B cell (primary cell): Measurements from ENCODE around the gene TBX2. TPM values are rescaled to one million over a fixed set of nuclear protein-coding genes. Genes with fewer than 3 reads are reported as not detected.
"Not testable (repeated sequence)": the region's sequence is repeated elsewhere in the genome, so short reads cannot be mapped to it uniquely, and the experiment has no call there.

Experiments used
- ATAC-seq: fragments of 200-7000 bp; cut with Tn5 transposase; one replicate; pipeline ENCODE4 v1.10.0; 2021; ENCODE audit warnings: low read depth, mild to moderate bottlenecking, moderate number of reproducible peaks, moderate library complexity
- CTCF ChIA-PET: fragments of 350-600 bp; sonication (Branson Sonifier 250); formaldehyde crosslinking; loops from one replicate; lab custom pipeline; 2021; ENCODE audit warnings: antibody characterized with exemption, inconsistent platforms; lab: Charles Lee
- POLR2A ChIA-PET: fragments of 350-600 bp; sonication (Branson Sonifier 250); formaldehyde crosslinking; loops from one replicate; lab custom pipeline; 2021; ENCODE audit warnings: antibody characterized with exemption; lab: Charles Lee
- DNase-seq: peaks from one replicate; pipeline ENCODE4 v3.0.0; 2013
- H2AFZ ChIP-seq: 2 replicates; pipeline ENCODE4 v1.6.1; 2012; ENCODE audit warnings: mild to moderate bottlenecking, low read depth, low read length; ENCODE audit not compliant: insufficient read depth, poor library complexity, severe bottlenecking
- H3K27ac ChIP-seq, 2 donors: 1 replicate in 1 of 2; 2 replicates in 1 of 2; pipeline ENCODE4 v1.5.1; 2012 to 2013; ENCODE audit warnings: low read length in 2 of 2, mild to moderate bottlenecking in 2 of 2, moderate library complexity in 1 of 2
- H3K27me3 ChIP-seq, 4 experiments: fragments of 200-600 bp in 1 of 4; sonication (generic) in 1 of 4; replicated peaks in 1 of 4; 1 replicate in 2 of 4; 2 replicates in 2 of 4; pipeline versions ENCODE4 v1.6.1 to v1.7.0; 2013 to 2016; ENCODE audit warnings: low read length in 3 of 4, mild to moderate bottlenecking in 2 of 4, mixed read lengths in 1 of 4, moderate library complexity in 1 of 4; ENCODE audit not compliant: insufficient read depth in 4 of 4, control insufficient read depth in 3 of 4; ENCODE audit errors: control extremely low read depth in 1 of 4
- H3K36me3 ChIP-seq, 2 experiments: replicated peaks in 1 of 2; 1 replicate in 1 of 2; 2 replicates in 1 of 2; pipeline versions ENCODE4 v1.6.1 to v1.7.1; 2013; ENCODE audit warnings: low read length in 1 of 2; ENCODE audit not compliant: insufficient read depth in 2 of 2, control insufficient read depth in 1 of 2; ENCODE audit errors: control extremely low read depth in 1 of 2, extremely low read depth in 1 of 2
- H3K4me1 ChIP-seq, 2 donors: fragments of 200-600 bp in 1 of 2; sonication (generic) in 1 of 2; 1 replicate in 1 of 2; 2 replicates in 1 of 2; pipeline versions ENCODE4 v1.5.1 to v1.6.1; 2013 to 2017; ENCODE audit warnings: low read length in 2 of 2; ENCODE audit not compliant: control insufficient read depth in 2 of 2, insufficient read depth in 2 of 2
- H3K4me2 ChIP-seq: replicated peaks from 2 replicates; pipeline ENCODE3; 2012; ENCODE audit warnings: mild to moderate bottlenecking, low read depth, low read length; ENCODE audit not compliant: poor library complexity, severe bottlenecking
- H3K4me3 ChIP-seq, 5 experiments: fragments of 200-600 bp in 1 of 5; sonication (generic) in 1 of 5; 1 replicate in 3 of 5; 2 replicates in 2 of 5; pipeline versions ENCODE4 v1.5.1 to v1.7.0; 2011 to 2016; ENCODE audit warnings: low read length in 4 of 5, mild to moderate bottlenecking in 4 of 5, low read depth in 2 of 5, control low read depth in 1 of 5, moderate library complexity in 1 of 5; ENCODE audit not compliant: insufficient read depth in 1 of 5; ENCODE audit errors: control extremely low read depth in 1 of 5, extremely low read depth in 1 of 5
- H3K79me2 ChIP-seq: fragments of 200-600 bp; sonication (generic); one replicate; pipeline ENCODE4 v1.6.0; 2016; ENCODE audit warnings: low read length; ENCODE audit not compliant: control insufficient read depth, insufficient read depth
- H3K9ac ChIP-seq: fragments of 200-600 bp; sonication (generic); 2 replicates; pipeline ENCODE4 v1.6.1; 2017; ENCODE audit warnings: mild to moderate bottlenecking, low read length, moderate library complexity
- H3K9me3 ChIP-seq, 3 donors: one replicate each; pipeline versions ENCODE4 v1.6.1 to v1.7.1; 2013; ENCODE audit warnings: low read length in 2 of 3; ENCODE audit not compliant: control insufficient read depth in 2 of 3, insufficient read depth in 1 of 3; ENCODE audit errors: control extremely low read depth in 1 of 3
- H4K20me1 ChIP-seq: 2 replicates; pipeline ENCODE4 v1.6.0; 2012; ENCODE audit warnings: mild to moderate bottlenecking, low read length; ENCODE audit not compliant: insufficient read depth, control insufficient read depth, poor library complexity, severe bottlenecking
- H3K27ac Mint-ChIP-seq: one replicate; pipeline ENCODE4 v1.8.0; 2021; ENCODE audit warnings: mixed read lengths
- H3K27me3 Mint-ChIP-seq: one replicate; pipeline ENCODE4 v1.8.0; 2021; ENCODE audit warnings: mixed read lengths
- H3K4me1 Mint-ChIP-seq: one replicate; pipeline ENCODE4 v1.8.0; 2021; ENCODE audit warnings: mixed read lengths
- H3K4me3 Mint-ChIP-seq: one replicate; pipeline ENCODE4 v1.8.0; 2021; ENCODE audit warnings: mixed read lengths
- H3K9me3 Mint-ChIP-seq: one replicate; pipeline ENCODE4 v1.8.0; 2022; ENCODE audit warnings: mixed read lengths; ENCODE audit not compliant: insufficient read depth
- CTCF ChIP-seq: fragments of 200-600 bp; IDR thresholded peaks from one replicate; pipeline ENCODE4 v1.8.0; 2022; ENCODE audit warnings: antibody characterized with exemption, mild to moderate bottlenecking
- EZH2 ChIP-seq: IDR thresholded peaks from 2 replicates; pipeline ENCODE4 v1.6.1; 2012; ENCODE audit warnings: borderline replicate concordance, low read depth, mild to moderate bottlenecking, moderate library complexity, low read length; ENCODE audit not compliant: insufficient read depth, poor library complexity, severe bottlenecking
- WGBS: methylation state at CpG from one replicate; pipeline ENCODE4 v1.1.5; 2013; ENCODE audit warnings: missing lambda C conversion rate; ENCODE audit not compliant: insufficient coverage; 5-methylcytosine and 5-hydroxymethylcytosine counted together
- intact Hi-C: fragments of 100-400 bp; cut with micrococcal nuclease; formaldehyde crosslinking; loops from one replicate; pipeline ENCODE4 v1.10.0; 2022
- polyA plus RNA-seq: library from polyadenylated mRNA; depleted of rRNA; stranded (reverse); fragments of >200 nt; gene quantifications from 2 replicates; pipeline ENCODE4 v1.2.3, GENCODE V29; 2012
- total RNA-seq, 2 donors: library from RNA; stranded (reverse); fragments of 120-200 nt in 1 of 2; gene quantifications; 1 replicate in 1 of 2; 2 replicates in 1 of 2; pipeline versions ENCODE4 v1.2.3 to v1.2.4, GENCODE V29; 2013 to 2022

Gene TBX2
- total and polyA plus RNA-seq, 2 donors (not counting 1 experiment from before 2014, with no cell fraction given) = not detected

GRCh38 chr17:61436995-61437704, 37.5 kb downstream of the TBX2 start:
- peaks cover 64% of the 10 kb centered on the region for H3K27me3 Mint-ChIP-seq
- H3K4me1 Mint-ChIP-seq = no peaks in the 10 kb centered on the region
- Histone ChIP-seq H4K20me1 (no peaks in the 10 kb centered on the region), H3K4me2 (no peak overlapping the region), H3K9ac (no peak overlapping the region), H3K79me2 (no peaks in the 10 kb centered on the region), H3K27me3 (peaks cover 0 to 32% (median 17%) of the 10 kb centered on the region in 4 experiments), H3K27ac (no peak overlapping the region), H3K4me3 (no peak overlapping the region), H3K9me3 (peaks cover 10 to 18% (median 11%) of the 10 kb centered on the region in 3 donors), H3K4me1 (no peaks in the 10 kb centered on the region), H2AFZ (no peak overlapping the region), H3K36me3 (no peaks in the 10 kb centered on the region)
- no peak for TF ChIP-seq EZH2
- TF ChIP-seq CTCF = no peak
- intact Hi-C loops = no loop called here
- ChIA-PET POLR2A (no interaction called here), CTCF (no interaction called here)
- peaks cover 15% of the 10 kb centered on the region for H3K9me3 Mint-ChIP-seq
- no peak for DNase-seq
- no peak overlapping the region for H3K27ac Mint-ChIP-seq
- ATAC-seq = no peak
- H3K4me3 Mint-ChIP-seq = no peak overlapping the region

DNA sequence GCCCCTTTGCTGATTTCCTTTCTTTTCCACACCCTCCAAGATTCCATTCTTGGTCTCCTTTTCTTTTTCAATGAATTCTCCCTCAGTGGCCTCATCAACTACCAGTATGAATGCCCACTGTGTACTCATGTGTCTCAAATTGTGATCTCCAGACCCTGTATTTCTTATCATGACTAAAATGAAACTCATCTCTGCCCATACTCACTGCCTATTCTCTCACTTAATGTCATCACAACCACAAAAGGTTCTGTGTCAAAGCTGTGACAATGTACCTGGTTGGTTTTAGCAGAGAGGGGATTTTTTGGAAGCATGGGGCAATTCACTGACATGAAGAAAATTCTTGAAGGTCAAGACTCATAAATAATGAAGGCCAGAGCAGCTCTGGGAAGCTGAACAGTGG, 41.1 kb downstream of the TBX2 start:
- ChIA-PET POLR2A (no interaction called here), CTCF (no interaction called here)
- Mint-ChIP-seq H3K9me3 (peaks cover 13% of the 10 kb centered on the region), H3K4me3 (no peak overlapping the region), H3K4me1 (no peaks in the 10 kb centered on the region), H3K27ac (no peak overlapping the region), H3K27me3 (peaks cover 53% of the 10 kb centered on the region)
- no peak overlapping the region for H3K4me2 ChIP-seq
- no peaks in the 10 kb centered on the region for H3K79me2 ChIP-seq
- H3K4me3 ChIP-seq = no peak overlapping the region
- no peak for TF ChIP-seq EZH2
- no peak for TF ChIP-seq CTCF
- intact Hi-C loops = no loop called here
- H3K4me1 ChIP-seq = no peaks in the 10 kb centered on the region
- H4K20me1 ChIP-seq = no peaks in the 10 kb centered on the region
- peaks cover 9 to 14% (median 10%) of the 10 kb centered on the region in 3 donors for H3K9me3 ChIP-seq
- H3K27me3 ChIP-seq = peaks cover 0 to 40% (median 20%) of the 10 kb centered on the region in 4 experiments
- H2AFZ ChIP-seq = no peak overlapping the region
- H3K36me3 ChIP-seq = no peaks in the 10 kb centered on the region
- no peak overlapping the region for H3K9ac ChIP-seq
- no peak overlapping the region for H3K27ac ChIP-seq
- no peak for ATAC-seq
- DNase-seq = no peak

DNA sequence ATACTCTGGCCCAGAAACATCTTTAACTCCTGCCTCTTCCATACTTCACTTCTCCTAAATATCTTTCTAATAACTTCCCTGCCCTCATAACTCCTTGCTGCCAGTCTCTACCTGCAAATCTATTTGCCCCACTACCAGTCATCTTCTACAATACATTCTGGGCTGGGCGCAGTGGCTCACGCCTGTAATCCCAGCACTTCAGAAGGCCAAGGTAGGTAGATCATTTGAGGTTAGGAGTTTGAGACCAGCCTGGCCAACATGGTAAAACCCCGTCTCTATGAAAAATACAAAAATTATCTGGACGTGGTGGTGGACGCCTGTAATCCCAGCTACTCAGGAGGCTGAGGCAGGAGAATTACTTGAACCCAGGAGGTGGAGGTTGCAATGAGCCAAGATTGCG, 41.9 kb downstream of the TBX2 start:
- H3K4me3 ChIP-seq, ATAC-seq, H3K4me1 Mint-ChIP-seq, H3K9ac ChIP-seq, H3K9me3 Mint-ChIP-seq, H2AFZ ChIP-seq, DNase-seq, POLR2A ChIA-PET, H3K79me2 ChIP-seq, H3K4me3 Mint-ChIP-seq, H3K4me1 ChIP-seq, H3K27ac ChIP-seq, H3K4me2 ChIP-seq, H3K36me3 ChIP-seq, H4K20me1 ChIP-seq, intact Hi-C loops, H3K27ac Mint-ChIP-seq, CTCF ChIA-PET: not testable (repeated sequence)
- peaks cover 7 to 14% (median 10%) of the 10 kb centered on the region in 3 donors for H3K9me3 ChIP-seq
- peaks cover 53% of the 10 kb centered on the region for H3K27me3 Mint-ChIP-seq
- no CpG with 5 or more reads among the region's 6 CpGs for WGBS
- H3K27me3 ChIP-seq = peaks cover 0 to 40% (median 22%) of the 10 kb centered on the region in 4 experiments
